Heart right ventricle (tissue), 16 donors: ENCODE results near the gene POLR1G. TPM values are rescaled to one million over a fixed set of nuclear protein-coding genes. Genes with fewer than 3 reads are reported as not detected.

Experiments used
- ATAC-seq, 8 donors: fragments of 200-7000 bp; cut with Tn5 transposase; one replicate each; pipeline ENCODE4 v1.9.1; 2020; ENCODE audit warnings: mild to moderate bottlenecking in 8 of 8, moderate library complexity in 8 of 8, moderate number of reproducible peaks in 1 of 8
- DNase-seq, 2 donors: peaks; one replicate each; pipeline ENCODE4 v3.0.0-alpha.2; 2020
- H3K27ac ChIP-seq, 10 donors: fragments of 200-600 bp; sonication (generic) in 2 of 10; one replicate each; pipeline versions ENCODE4 v1.5.0 to v1.8.0; 2020 to 2022; ENCODE audit warnings: mild to moderate bottlenecking in 3 of 10
- H3K27me3 ChIP-seq, 7 donors: fragments of 200-600 bp; one replicate each; pipeline ENCODE4 v1.8.0; 2021 to 2022; ENCODE audit warnings: mild to moderate bottlenecking in 2 of 7
- H3K36me3 ChIP-seq, 9 donors: fragments of 200-600 bp; sonication (generic) in 1 of 9; one replicate each; pipeline versions ENCODE4 v1.5.0 to v1.8.0; 2020 to 2022; ENCODE audit warnings: mild to moderate bottlenecking in 2 of 9
- H3K4me1 ChIP-seq, 9 donors: fragments of 200-600 bp; sonication (generic) in 1 of 9; one replicate each; pipeline versions ENCODE4 v1.5.0 to v1.8.0; 2020 to 2022; ENCODE audit warnings: mild to moderate bottlenecking in 4 of 9
- H3K4me3 ChIP-seq, 10 donors: fragments of 200-600 bp; sonication (generic) in 2 of 10; one replicate each; pipeline versions ENCODE4 v1.5.0 to v1.8.0; 2020 to 2022; ENCODE audit warnings: mild to moderate bottlenecking in 7 of 10, moderate library complexity in 2 of 10
- H3K9me3 ChIP-seq, 11 donors: fragments of 200-600 bp in 10 of 11; sonication (generic) in 2 of 11; one replicate each; pipeline versions ENCODE4 v1.5.0 to v1.8.0; 2013 to 2022; ENCODE audit warnings: mild to moderate bottlenecking in 2 of 11, control low read depth in 1 of 11, moderate library complexity in 1 of 11
- WGBS, 2 donors: extraction: QIAGEN DNeasy Blood & Tissue Kit; methylation state at CpG; one replicate each; pipeline ENCODE4 v1.1.7; 2013; ENCODE audit warnings: inconsistent platforms in 1 of 2; 5-methylcytosine and 5-hydroxymethylcytosine counted together
- intact Hi-C, 10 donors: fragments of 100-400 bp; cut with DNase I; formaldehyde crosslinking; loops; one replicate each; pipeline versions ENCODE4 v1.11.1 to v1.14.2; 2022
- polyA plus RNA-seq, 2 donors: library from polyadenylated mRNA; stranded (reverse); fragments of 200-250 nt; gene quantifications; one replicate each; pipeline ENCODE4 v1.2.3, GENCODE V29; 2013
- total RNA-seq, 10 donors: library from RNA; stranded (reverse); fragmentation: NEBNext Ultra II Directional in 3 of 10; extraction: Animal tissue kit (Norgen Biotek cat#: 25700) in 3 of 10; gene quantifications; one replicate each; pipeline versions ENCODE4 v1.2.1 to v1.2.4, GENCODE V29; 2021 to 2023
- TF ChIP-seq, protein P1 (sequence below), 9 donors: fragments of 200-600 bp; sonication (generic) in 2 of 9; IDR thresholded peaks; one replicate each; pipeline versions ENCODE4 v1.5.0 to v1.8.0; 2021 to 2022; ENCODE audit warnings: antibody characterized with exemption in 9 of 9, mild to moderate bottlenecking in 5 of 9, moderate library complexity in 1 of 9
- donor health status: Arrhythmogenic right ventricular cardiomyopathy.
- donor health status: ischemic (EF 13 %, LVEDD 7.1; RV severe dilation, severe dysfunction).
- donor health status: healthy with polysubstance abuse.
- donor health status: DM: no; HTN: yes; CAD: no.
- donor health status: DM: no; HTN: no; CAD: no.
- donor health status: ischemic (EF 25% LVEDD 6.9; RV normal size, moderate dysfunction).
- donor health status: ischemic (EF 25% LVEDD 5.7; RV mildly dilated, moderate dysfunction).
- donor health status: healthy.
- donor health status: DM: yes; HTN: yes; CAD: no.
- donor health status: Ischemic cardiomyopathy.
- donor health status: ischemic (EF 35%, LVEDD 5.7; RV mildly dilated, moderate dysfunction).
- donor health status: nonischemic (EF 11% LVEDD 7.7; RV severe dilation, severe dysfunction).
- donor health status: DM: yes; HTN: yes; CAD: no.
- donor health status: PGD.
- donor health status: ischemic (EF 29% LVEDD 5.4; RV normal size, mild dysfunction).
- donor health status: nonischemic (EF 23%, LVEDD 6.1; RV moderate dilation, normal function).

Gene POLR1G
- total and polyA plus RNA-seq, 12 donors: 4.1 to 9.8 (median 5.6) TPM

GRCh38 chr19:45414468-45414867, 8.0 kb downstream of the POLR1G start:
- Histone ChIP-seq H3K9me3 (no peaks in the 10 kb centered on the region), H3K4me3 (no peak overlapping the region), H3K27me3 (no peaks in the 10 kb centered on the region), H3K27ac (no peak overlapping the region), H3K36me3 (peaks cover 0 to 88% (median 31%) of the 10 kb centered on the region in 9 donors), H3K4me1 (peaks cover 0 to 17% (median 6%) of the 10 kb centered on the region in 9 donors)
- TF ChIP-seq, protein P1, sequence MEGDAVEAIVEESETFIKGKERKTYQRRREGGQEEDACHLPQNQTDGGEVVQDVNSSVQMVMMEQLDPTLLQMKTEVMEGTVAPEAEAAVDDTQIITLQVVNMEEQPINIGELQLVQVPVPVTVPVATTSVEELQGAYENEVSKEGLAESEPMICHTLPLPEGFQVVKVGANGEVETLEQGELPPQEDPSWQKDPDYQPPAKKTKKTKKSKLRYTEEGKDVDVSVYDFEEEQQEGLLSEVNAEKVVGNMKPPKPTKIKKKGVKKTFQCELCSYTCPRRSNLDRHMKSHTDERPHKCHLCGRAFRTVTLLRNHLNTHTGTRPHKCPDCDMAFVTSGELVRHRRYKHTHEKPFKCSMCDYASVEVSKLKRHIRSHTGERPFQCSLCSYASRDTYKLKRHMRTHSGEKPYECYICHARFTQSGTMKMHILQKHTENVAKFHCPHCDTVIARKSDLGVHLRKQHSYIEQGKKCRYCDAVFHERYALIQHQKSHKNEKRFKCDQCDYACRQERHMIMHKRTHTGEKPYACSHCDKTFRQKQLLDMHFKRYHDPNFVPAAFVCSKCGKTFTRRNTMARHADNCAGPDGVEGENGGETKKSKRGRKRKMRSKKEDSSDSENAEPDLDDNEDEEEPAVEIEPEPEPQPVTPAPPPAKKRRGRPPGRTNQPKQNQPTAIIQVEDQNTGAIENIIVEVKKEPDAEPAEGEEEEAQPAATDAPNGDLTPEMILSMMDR (IDR thresholded peaks at IDR 0.05): no peak
- no peak for ATAC-seq
- intact Hi-C loops: no loop called here
- DNase-seq: no peak
- 95 to 96% methylated on average over 8 of the region's 8 CpGs for WGBS, 2 donors

DNA sequence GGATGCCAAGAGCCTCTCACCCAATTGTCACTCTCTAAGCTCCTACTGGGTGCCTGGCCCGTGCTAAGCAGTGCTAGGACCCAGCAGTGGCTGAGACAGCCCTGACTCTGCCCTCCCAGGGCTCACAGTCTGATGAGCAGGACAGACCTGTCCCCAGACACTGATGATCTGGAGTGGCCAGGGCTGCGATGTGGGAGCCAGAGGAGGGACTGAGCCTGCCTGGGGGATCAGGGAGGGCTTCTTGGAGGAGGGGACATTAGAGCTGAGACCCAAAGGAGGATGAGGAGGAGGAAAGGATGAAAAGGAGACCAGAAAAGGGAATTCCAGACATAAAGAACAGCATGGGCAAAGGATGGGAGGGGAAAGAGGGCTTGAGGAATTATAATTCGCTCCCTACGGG, 10.7 kb downstream of the POLR1G start:
- no peak for ATAC-seq
- DNase-seq: no peak
- TF ChIP-seq, protein P1 (IDR thresholded peaks at IDR 0.05): no peak
- Histone ChIP-seq H3K27ac (peak overlapping the region in 5 of 10 donors; percentile 20 to 76 (median 43)), H3K9me3 (no peaks in the 10 kb centered on the region), H3K4me1 (peaks cover 0 to 19% (median 6%) of the 10 kb centered on the region in 9 donors), H3K4me3 (no peak overlapping the region), H3K36me3 (peaks cover 0 to 97% (median 40%) of the 10 kb centered on the region in 9 donors), H3K27me3 (no peaks in the 10 kb centered on the region)
- intact Hi-C loops: no loop called here
- 66 to 74% methylated on average over 4 of the region's 4 CpGs for WGBS, 2 donors

DNA sequence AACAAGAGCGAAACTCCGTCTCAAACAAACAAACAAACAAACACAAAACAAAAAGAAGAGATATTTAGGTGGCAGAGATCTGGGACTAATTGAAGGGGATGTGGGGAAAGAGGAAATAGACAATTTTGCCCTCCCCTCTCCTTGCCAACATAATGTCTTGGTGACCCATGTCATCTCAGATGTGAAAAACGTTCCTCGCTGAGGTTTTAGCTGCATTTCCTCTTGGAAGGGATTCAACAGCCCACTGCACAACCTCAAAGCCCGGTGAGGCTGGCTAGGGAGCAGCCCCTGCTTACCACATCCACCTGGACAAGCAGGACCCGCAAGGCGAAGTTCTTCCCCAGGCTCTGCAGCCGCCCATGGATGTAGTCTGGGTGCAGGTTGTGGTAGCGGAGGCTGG, 12.4 kb downstream of the POLR1G start:
- Histone ChIP-seq H3K4me1 (peaks cover 4 to 35% (median 15%) of the 10 kb centered on the region in 9 donors), H3K27ac (peak overlapping the region in 2 of 10 donors; percentile 7 to 65), H3K4me3 (no peak overlapping the region), H3K9me3 (no peaks in the 10 kb centered on the region), H3K36me3 (peaks cover 0 to 84% (median 30%) of the 10 kb centered on the region in 9 donors), H3K27me3 (no peaks in the 10 kb centered on the region)
- ATAC-seq (no peak), DNase-seq (no peak)
- 79 to 83% methylated on average over 9 of the region's 9 CpGs for WGBS, 2 donors
- intact Hi-C loops: no loop called here
- TF ChIP-seq, protein P1 (IDR thresholded peaks at IDR 0.05): no peak

DNA sequence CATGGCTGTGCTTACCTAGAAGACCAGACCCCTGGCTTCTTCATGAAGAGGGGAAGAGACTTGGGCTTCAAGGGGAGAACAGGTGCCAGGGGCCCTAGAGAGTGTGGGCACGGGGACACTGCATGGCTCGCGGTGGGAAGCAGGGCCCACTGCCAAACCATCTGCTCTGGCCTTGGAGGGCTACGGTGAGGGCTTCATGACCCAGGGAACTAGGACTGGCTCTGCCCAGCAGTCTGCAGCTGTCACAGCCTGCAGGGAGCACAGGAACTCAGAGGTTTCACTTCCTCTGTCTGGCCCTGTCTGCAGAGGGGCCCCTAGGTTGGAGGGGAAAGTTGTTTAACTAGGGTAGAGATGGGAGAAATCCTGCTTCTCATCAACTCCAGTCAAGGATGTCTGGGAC, 13.0 kb downstream of the POLR1G start:
- Histone ChIP-seq H3K27me3 (no peaks in the 10 kb centered on the region), H3K4me3 (no peak overlapping the region), H3K27ac (peak overlapping the region in 2 of 10 donors; percentile 7 to 65), H3K4me1 (peaks cover 4 to 41% (median 21%) of the 10 kb centered on the region in 9 donors), H3K36me3 (peaks cover 0 to 78% (median 24%) of the 10 kb centered on the region in 9 donors), H3K9me3 (no peaks in the 10 kb centered on the region)
- ATAC-seq (no peak), DNase-seq (no peak)
- TF ChIP-seq, protein P1 (IDR thresholded peaks at IDR 0.05): no peak
- intact Hi-C loops: no loop called here
- 42 to 46% methylated on average over 4 of the region's 4 CpGs for WGBS, 2 donors
